Mesothelial cell of epicardium (in vitro differentiated cells): ENCODE results near the gene KRTAP9-1. TPM values are rescaled to one million over a fixed set of nuclear protein-coding genes. Genes with fewer than 3 reads are reported as not detected.
"Not testable (repeated sequence)": the region's sequence is repeated elsewhere in the genome, so short reads cannot be mapped to it uniquely, and the experiment has no call there.

Experiments
- DNase-seq, 2 experiments: peaks; one replicate each; pipeline ENCODE4 v3.0.0; 2021; ENCODE audit warnings: low spot score in 2 of 2; ENCODE audit not compliant: unreplicated experiment in 2 of 2
- H3K27ac Mint-ChIP-seq: 2 replicates; pipeline ENCODE4 v1.8.0; 2021; ENCODE audit warnings: mixed read lengths
- H3K27me3 Mint-ChIP-seq: 2 replicates; pipeline ENCODE4 v1.8.0; 2021; ENCODE audit warnings: low read depth, mixed read lengths
- H3K36me3 Mint-ChIP-seq: 2 replicates; pipeline ENCODE4 v1.8.0; 2021; ENCODE audit warnings: mixed read lengths
- H3K4me1 Mint-ChIP-seq: 2 replicates; pipeline ENCODE4 v1.8.0; 2021; ENCODE audit warnings: mixed read lengths
- H3K4me3 Mint-ChIP-seq: 2 replicates; pipeline ENCODE4 v1.8.0; 2021; ENCODE audit warnings: mild to moderate bottlenecking, moderate library complexity, mixed read lengths
- H3K9me3 Mint-ChIP-seq: 2 replicates; pipeline ENCODE4 v1.8.0; 2021; ENCODE audit warnings: mixed read lengths
- total RNA-seq: library from RNA; stranded (reverse); gene quantifications from 3 replicates; pipeline ENCODE4 v1.2.1, GENCODE V29; 2021
- TF ChIP-seq, protein P1 (sequence below): fragments of 200-600 bp; sonication (generic); IDR thresholded peaks from one replicate; pipeline ENCODE4 v1.5.0; 2021; ENCODE audit warnings: antibody characterized with exemption; ENCODE audit not compliant: unreplicated experiment

The KRTAP9-1 gene, protein sequence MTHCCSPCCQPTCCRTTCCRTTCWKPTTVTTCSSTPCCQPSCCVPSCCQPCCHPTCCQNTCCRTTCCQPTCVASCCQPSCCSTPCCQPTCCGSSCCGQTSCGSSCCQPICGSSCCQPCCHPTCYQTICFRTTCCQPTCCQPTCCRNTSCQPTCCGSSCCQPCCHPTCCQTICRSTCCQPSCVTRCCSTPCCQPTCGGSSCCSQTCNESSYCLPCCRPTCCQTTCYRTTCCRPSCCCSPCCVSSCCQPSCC
- total RNA-seq: not detected in 3 replicates

- H3K4me1 Mint-ChIP-seq, H3K4me3 Mint-ChIP-seq, H3K36me3 Mint-ChIP-seq, H3K27ac Mint-ChIP-seq, DNase-seq: not testable (repeated sequence)
- Mint-ChIP-seq H3K9me3 (peaks cover 11% of the 10 kb centered on the region), H3K27me3 (peaks cover 10% of the 10 kb centered on the region)
These were observed at the start of gene KRTAP9-1 for GRCh38 chr17:41189837-41190318. KRTAP9-1 (plus strand) TSS chr17:41189887; CDS start chr17:41189887, 0 bp downstream.

DNA sequence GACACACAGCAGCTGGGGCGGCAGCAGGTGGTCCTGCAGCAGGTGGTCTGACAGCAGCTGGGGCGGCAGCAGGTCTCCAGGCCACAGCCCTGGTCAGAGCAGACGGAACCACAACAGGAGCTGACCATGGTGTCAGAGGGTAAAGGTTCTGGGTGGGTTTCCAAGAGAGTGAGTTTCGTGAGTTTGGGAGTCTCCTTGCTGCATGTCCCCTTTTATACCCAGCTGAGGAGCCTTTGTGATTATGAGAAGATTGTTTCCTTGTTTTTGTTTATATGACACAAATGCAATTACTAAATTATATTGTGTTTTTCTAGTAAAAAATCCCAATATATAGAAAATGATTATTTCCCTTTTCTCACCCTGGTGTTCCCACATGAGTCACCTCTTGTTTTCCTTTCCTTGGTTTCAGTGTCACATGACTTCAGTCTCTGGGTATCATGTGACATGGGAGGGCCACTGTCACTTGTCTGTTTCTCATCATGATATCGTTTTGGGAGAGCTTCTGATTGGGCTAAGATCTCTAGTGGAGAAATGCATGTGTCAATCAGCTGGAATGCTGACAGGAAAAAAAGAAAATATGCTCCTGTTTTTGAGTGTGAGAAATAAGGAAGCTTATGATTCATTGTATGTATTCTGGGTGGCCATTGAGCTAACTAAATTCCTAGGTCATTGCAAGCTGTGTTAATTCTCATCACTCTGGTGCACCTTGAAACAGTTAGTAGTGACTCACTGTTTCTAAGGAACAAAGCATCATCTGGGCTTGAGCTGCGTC lies 49.1 kb upstream of the KRTAP9-1 start, which contains the start of gene KRTAP4-6:
Gene KRTAP4-6 (minus strand): TSS at position 185 of the 772 bp plus-strand sequence. CDS start 57 bp downstream, at position 128.
- no peak for DNase-seq
- H3K9me3 Mint-ChIP-seq: peaks cover 64% of the 10 kb centered on the region
- H3K27ac Mint-ChIP-seq: no peak within 1 kb of the TSS
- no peak within 1 kb of the TSS for H3K4me3 Mint-ChIP-seq
- H3K27me3 Mint-ChIP-seq: no peaks in the 10 kb centered on the region
- H3K36me3 Mint-ChIP-seq: peaks cover 29% of the 10 kb centered on the region
- TF ChIP-seq, protein P1, sequence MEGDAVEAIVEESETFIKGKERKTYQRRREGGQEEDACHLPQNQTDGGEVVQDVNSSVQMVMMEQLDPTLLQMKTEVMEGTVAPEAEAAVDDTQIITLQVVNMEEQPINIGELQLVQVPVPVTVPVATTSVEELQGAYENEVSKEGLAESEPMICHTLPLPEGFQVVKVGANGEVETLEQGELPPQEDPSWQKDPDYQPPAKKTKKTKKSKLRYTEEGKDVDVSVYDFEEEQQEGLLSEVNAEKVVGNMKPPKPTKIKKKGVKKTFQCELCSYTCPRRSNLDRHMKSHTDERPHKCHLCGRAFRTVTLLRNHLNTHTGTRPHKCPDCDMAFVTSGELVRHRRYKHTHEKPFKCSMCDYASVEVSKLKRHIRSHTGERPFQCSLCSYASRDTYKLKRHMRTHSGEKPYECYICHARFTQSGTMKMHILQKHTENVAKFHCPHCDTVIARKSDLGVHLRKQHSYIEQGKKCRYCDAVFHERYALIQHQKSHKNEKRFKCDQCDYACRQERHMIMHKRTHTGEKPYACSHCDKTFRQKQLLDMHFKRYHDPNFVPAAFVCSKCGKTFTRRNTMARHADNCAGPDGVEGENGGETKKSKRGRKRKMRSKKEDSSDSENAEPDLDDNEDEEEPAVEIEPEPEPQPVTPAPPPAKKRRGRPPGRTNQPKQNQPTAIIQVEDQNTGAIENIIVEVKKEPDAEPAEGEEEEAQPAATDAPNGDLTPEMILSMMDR: no peak
- H3K4me1 Mint-ChIP-seq: peaks cover 4% of the 10 kb centered on the region

GRCh38 chr17:41141361-41141760 lies 48.3 kb upstream of the KRTAP9-1 start:
- Mint-ChIP-seq H3K4me1 (peaks cover 10% of the 10 kb centered on the region), H3K4me3 (no peak overlapping the region), H3K9me3 (peaks cover 58% of the 10 kb centered on the region), H3K27ac (no peak overlapping the region), H3K36me3 (peaks cover 29% of the 10 kb centered on the region), H3K27me3 (no peaks in the 10 kb centered on the region)
- TF ChIP-seq, protein P1: no peak
- DNase-seq: no peak

GRCh38 chr17:41144846-41145245 lies 44.8 kb upstream of the KRTAP9-1 start:
- Mint-ChIP-seq H3K4me3 (no peak overlapping the region), H3K4me1 (peaks cover 26% of the 10 kb centered on the region), H3K36me3 (peaks cover 16% of the 10 kb centered on the region), H3K9me3 (peaks cover 29% of the 10 kb centered on the region), H3K27me3 (no peaks in the 10 kb centered on the region), H3K27ac (peak overlapping the region; percentile 32)
- TF ChIP-seq, protein P1: no peak
- DNase-seq: no peak

DNA sequence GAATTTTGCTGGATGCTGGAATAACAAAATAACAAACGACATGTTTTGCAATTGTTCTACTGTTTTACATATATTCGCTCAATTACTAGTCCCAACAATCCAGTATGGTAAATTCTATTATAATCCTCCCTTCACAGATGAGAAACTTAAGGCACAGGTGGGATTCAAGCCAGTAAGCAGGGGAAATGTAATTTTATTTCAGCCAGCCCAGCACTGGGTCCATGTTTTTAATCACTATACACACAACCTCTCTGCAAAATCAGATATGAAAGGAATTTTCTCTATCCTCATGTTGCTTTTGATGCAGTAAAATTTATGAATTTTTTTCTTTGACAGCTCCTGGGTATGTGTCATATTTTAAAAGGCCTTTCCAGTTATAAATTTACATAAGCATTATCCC lies 44.4 kb upstream of the KRTAP9-1 start:
- peaks cover 26% of the 10 kb centered on the region for H3K4me1 Mint-ChIP-seq
- H3K27ac Mint-ChIP-seq: peak overlapping the region; percentile 32
- TF ChIP-seq, protein P1: no peak
- H3K4me3 Mint-ChIP-seq: no peak overlapping the region
- H3K36me3 Mint-ChIP-seq: peaks cover 16% of the 10 kb centered on the region
- peaks cover 29% of the 10 kb centered on the region for H3K9me3 Mint-ChIP-seq
- H3K27me3 Mint-ChIP-seq: no peaks in the 10 kb centered on the region
- DNase-seq: no peak
